PC-3 (cell line): ENCODE measurements around the gene ZEB1.

Source experiments
- CTCF ChIP-seq: fragments of 300-600 bp; sonication (generic); conservative IDR thresholded peaks from 2 replicates; pipeline ENCODE4 v1.5.1; 2017; ENCODE audit warnings: antibody characterized with exemption, low read depth, mild to moderate bottlenecking, low read length
- EZH2 ChIP-seq: fragments of 300-600 bp; sonication (generic); IDR thresholded peaks from one replicate; pipeline ENCODE4 v1.6.1; 2017; ENCODE audit warnings: antibody characterized with exemption, mild to moderate bottlenecking, low read length; ENCODE audit not compliant: unreplicated experiment

- TF ChIP-seq CTCF = no peak
- no peak for TF ChIP-seq EZH2
These were observed 76.7 kb downstream of the ZEB1 start for GRCh38 chr10:31395695-31396094.
